MCF 10A (cell line): ENCODE data around the gene SLC22A5. TPM values are rescaled to one million over a fixed set of nuclear protein-coding genes. Genes with fewer than 3 reads are reported as not detected.
A peak's percentile ranks its signal among the peaks of the same experiment; 100 is the strongest.

Experiments
- BruUV-seq: library from RNA; stranded (reverse); fragments of 400-500 nt; replicated peaks from 2 replicates; lab custom pipeline; 2021; lab: Mats Ljungman, UMichigan
- CTCF ChIA-PET: fragments of 300-600 bp; sonication (Branson Sonifier 250); formaldehyde crosslinking; extraction: SDS; loops from one replicate; lab custom pipeline; 2021; ENCODE audit warnings: antibody characterized with exemption, inconsistent platforms; lab: Yijun Ruan, JAX
- POLR2A ChIA-PET: fragments of 300-600, 350-650 bp; sonication (Branson Sonifier 250); formaldehyde crosslinking; extraction: SDS; loops from one replicate; lab custom pipeline; 2020; ENCODE audit warnings: antibody characterized with exemption, inconsistent platforms; lab: Yijun Ruan, JAX
- DNase-seq: peaks from one replicate; pipeline ENCODE4 v3.0.0-alpha.2; 2018; ENCODE audit not compliant: unreplicated experiment
- H3K27ac Mint-ChIP-seq: one replicate; pipeline ENCODE4 v1.8.0; 2022; ENCODE audit warnings: mild to moderate bottlenecking, low read depth, mixed read lengths; ENCODE audit not compliant: unreplicated experiment
- H3K27me3 Mint-ChIP-seq: one replicate; pipeline ENCODE4 v1.8.0; 2022; ENCODE audit warnings: mixed read lengths; ENCODE audit not compliant: insufficient read depth, unreplicated experiment
- H3K36me3 Mint-ChIP-seq: one replicate; pipeline ENCODE4 v1.8.0; 2022; ENCODE audit warnings: mild to moderate bottlenecking, moderate library complexity, mixed read lengths; ENCODE audit not compliant: insufficient read depth, unreplicated experiment
- H3K4me1 Mint-ChIP-seq: one replicate; pipeline ENCODE4 v1.8.0; 2022; ENCODE audit warnings: mixed read lengths; ENCODE audit not compliant: insufficient read depth, unreplicated experiment
- H3K4me3 Mint-ChIP-seq: one replicate; pipeline ENCODE4 v1.8.0; 2022; ENCODE audit warnings: mild to moderate bottlenecking, moderate library complexity, mixed read lengths; ENCODE audit not compliant: unreplicated experiment
- H3K9me3 Mint-ChIP-seq: one replicate; pipeline ENCODE4 v1.8.0; 2022; ENCODE audit warnings: mixed read lengths; ENCODE audit not compliant: unreplicated experiment
- intact Hi-C: fragments of 100-400 bp; cut with micrococcal nuclease; formaldehyde crosslinking; loops from 2 replicates; pipeline ENCODE4 v1.14.1; 2022
- microRNA-seq: library from miRNA; unstranded; fragments of <30 nt; microRNA quantifications from one replicate; pipeline ENCODE4 v1.2.0, GENCODE V29; 2022
- total RNA-seq: library from RNA; stranded (reverse); gene quantifications from 2 replicates; pipeline ENCODE4 v1.2.3, GENCODE V29; 2022
- TF ChIP-seq, protein P1 (sequence below): fragments of 200-600 bp; IDR thresholded peaks from one replicate; pipeline ENCODE4 v1.8.0; 2022; ENCODE audit warnings: antibody characterized with exemption, mild to moderate bottlenecking; ENCODE audit not compliant: unreplicated experiment

Gene SLC22A5
- total RNA-seq, 1 experiment from 2014 or later = 167 TPM

DNA sequence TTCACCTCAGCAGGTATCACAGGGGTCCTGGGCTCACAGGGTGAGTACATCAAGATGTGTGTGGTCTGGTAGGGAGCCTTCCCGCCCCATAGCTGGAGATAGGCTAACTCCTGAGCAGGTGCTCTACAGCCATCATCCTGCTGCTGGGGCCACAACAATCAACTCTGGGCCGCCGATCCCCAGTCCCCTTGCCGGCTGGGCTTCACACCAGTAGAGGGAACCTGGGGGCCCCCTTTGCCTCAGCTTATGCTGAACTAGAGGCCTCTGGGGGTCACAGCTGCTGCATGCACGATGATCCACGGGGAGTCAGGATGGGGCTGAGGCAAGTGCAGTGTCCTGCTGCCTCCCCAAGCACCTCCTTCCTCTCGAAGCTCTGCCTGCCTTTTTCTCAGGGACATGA, 74.6 kb downstream of the SLC22A5 start:
- H3K27me3 Mint-ChIP-seq = no peaks in the 10 kb centered on the region
- peaks cover 50% of the 10 kb centered on the region for H3K4me1 Mint-ChIP-seq
- TF ChIP-seq, protein P1, sequence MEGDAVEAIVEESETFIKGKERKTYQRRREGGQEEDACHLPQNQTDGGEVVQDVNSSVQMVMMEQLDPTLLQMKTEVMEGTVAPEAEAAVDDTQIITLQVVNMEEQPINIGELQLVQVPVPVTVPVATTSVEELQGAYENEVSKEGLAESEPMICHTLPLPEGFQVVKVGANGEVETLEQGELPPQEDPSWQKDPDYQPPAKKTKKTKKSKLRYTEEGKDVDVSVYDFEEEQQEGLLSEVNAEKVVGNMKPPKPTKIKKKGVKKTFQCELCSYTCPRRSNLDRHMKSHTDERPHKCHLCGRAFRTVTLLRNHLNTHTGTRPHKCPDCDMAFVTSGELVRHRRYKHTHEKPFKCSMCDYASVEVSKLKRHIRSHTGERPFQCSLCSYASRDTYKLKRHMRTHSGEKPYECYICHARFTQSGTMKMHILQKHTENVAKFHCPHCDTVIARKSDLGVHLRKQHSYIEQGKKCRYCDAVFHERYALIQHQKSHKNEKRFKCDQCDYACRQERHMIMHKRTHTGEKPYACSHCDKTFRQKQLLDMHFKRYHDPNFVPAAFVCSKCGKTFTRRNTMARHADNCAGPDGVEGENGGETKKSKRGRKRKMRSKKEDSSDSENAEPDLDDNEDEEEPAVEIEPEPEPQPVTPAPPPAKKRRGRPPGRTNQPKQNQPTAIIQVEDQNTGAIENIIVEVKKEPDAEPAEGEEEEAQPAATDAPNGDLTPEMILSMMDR = no peak
- POLR2A ChIA-PET = interaction anchor here (0.6 to 2.4 kb wide), 2 partner anchors 46 to 237 kb away, joined by 3 to 14 read pairs; partner anchors contain the start of gene IRF1
- H3K4me3 Mint-ChIP-seq = no peak overlapping the region
- intact Hi-C loops = no loop called here
- H3K36me3 Mint-ChIP-seq = no peaks in the 10 kb centered on the region
- H3K9me3 Mint-ChIP-seq = peaks cover 8% of the 10 kb centered on the region
- no peak overlapping the region for H3K27ac Mint-ChIP-seq
- CTCF ChIA-PET = interaction anchor here (0.7 kb wide), 1 partner anchor 47 kb away, joined by 5 read pairs; the partner anchor contains the start of gene IRF1
- no TSS peak for BruUV-seq
- no peak for DNase-seq

Small RNAs within 50 kb of the gene (microRNA-seq; reads per million reads assigned to microRNA genes)
- 3.7 reads per million, percentile 28 among the genes with 10 or more reads in this experiment for gene MIR3936

Other genes starting within 250 kb of the SLC22A5 start
- 53.1 and 91.1 TPM in 2 replicates for gene P4HA2, start 141.9 kb upstream of the SLC22A5 start, total RNA-seq
- gene PDLIM4, start 112.0 kb upstream of the SLC22A5 start, total RNA-seq = 91.4 and 101 TPM in 2 replicates
- 13.5 and 17.5 TPM in 2 replicates for gene SLC22A4, start 75.3 kb upstream of the SLC22A5 start, total RNA-seq
- gene IRF1, start 121.1 kb downstream of the SLC22A5 start, total RNA-seq = 18.7 and 23.0 TPM in 2 replicates
- not detected in 2 replicates for gene IL5, start 173.8 kb downstream of the SLC22A5 start, total RNA-seq
- 145 TPM in 2 replicates for gene RAD50, start 187.3 kb downstream of the SLC22A5 start, total RNA-seq